Heart left ventricle (tissue), 16 donors: ENCODE results near the gene DHFR2. TPM values are rescaled to one million over a fixed set of nuclear protein-coding genes. Genes with fewer than 3 reads are reported as not detected.
A peak's percentile ranks its signal among the peaks of the same experiment; 100 is the strongest.

Experiments used
- ATAC-seq, 4 donors: fragments of 200-7000 bp; cut with Tn5 transposase; one replicate each; pipeline ENCODE4 v1.9.1; 2020 to 2022; ENCODE audit warnings: moderate library complexity in 4 of 4, mild to moderate bottlenecking in 3 of 4, moderate number of reproducible peaks in 1 of 4
- DNase-seq, 5 donors: peaks; one replicate each; pipeline ENCODE4 v3.0.0-alpha.2; 2020
- H3K27ac ChIP-seq, 12 donors: fragments of 200-600 bp; sonication (generic) in 4 of 12; one replicate each; pipeline versions ENCODE4 v1.5.0 to v1.8.0; 2016 to 2022; ENCODE audit warnings: mild to moderate bottlenecking in 2 of 12
- H3K27me3 ChIP-seq, 9 donors: fragments of 200-600 bp; sonication (generic) in 2 of 9; one replicate each; pipeline versions ENCODE4 v1.5.1 to v1.8.0; 2016 to 2022; ENCODE audit warnings: mild to moderate bottlenecking in 3 of 9
- H3K36me3 ChIP-seq, 9 donors: fragments of 200-600 bp; sonication (generic) in 2 of 9; one replicate each; pipeline versions ENCODE4 v1.5.0 to v1.8.0; 2018 to 2022; ENCODE audit warnings: mild to moderate bottlenecking in 2 of 9
- H3K4me1 ChIP-seq, 12 donors: fragments of 200-600 bp; sonication (generic) in 4 of 12; one replicate each; pipeline versions ENCODE4 v1.5.0 to v1.8.0; 2016 to 2022; ENCODE audit warnings: mild to moderate bottlenecking in 3 of 12
- H3K4me3 ChIP-seq, 12 donors: fragments of 200-600 bp; sonication (generic) in 4 of 12; one replicate each; pipeline versions ENCODE4 v1.5.0 to v1.8.0; 2017 to 2022; ENCODE audit warnings: mild to moderate bottlenecking in 9 of 12, moderate library complexity in 4 of 12
- H3K9me3 ChIP-seq, 12 donors: fragments of 200-600 bp; sonication (generic) in 4 of 12; one replicate each; pipeline versions ENCODE4 v1.5.0 to v1.8.0; 2016 to 2022; ENCODE audit warnings: mild to moderate bottlenecking in 1 of 12
- POLR2A ChIP-seq, 2 donors: fragments of 450-650 bp; IDR thresholded peaks; one replicate each; pipeline ENCODE4 v1.6.1; 2017; ENCODE audit warnings: antibody characterized with exemption in 2 of 2, mild to moderate bottlenecking in 2 of 2, moderate library complexity in 2 of 2
- WGBS, 4 donors: extraction: QIAGEN DNeasy Blood & Tissue Kit in 2 of 4; methylation state at CpG; one replicate each; pipeline versions ENCODE4 v1.1.5 to v1.1.7; 2013 to 2018; 5-methylcytosine and 5-hydroxymethylcytosine counted together
- intact Hi-C, 10 donors: fragments of 100-400 bp; cut with DNase I; formaldehyde crosslinking; loops; one replicate each; pipeline versions ENCODE4 v1.11.1 to v1.14.2; 2022
- polyA plus RNA-seq, 2 donors: library from polyadenylated mRNA; stranded (reverse); fragments of 200-250 nt; gene quantifications; one replicate each; pipeline ENCODE4 v1.2.3, GENCODE V29; 2013
- total RNA-seq, 9 donors: library from RNA; depleted of rRNA in 2 of 9; stranded (reverse); fragments of >200 nt in 2 of 9; fragmentation: NEBNext Ultra II Directional in 3 of 9; extraction: Animal tissue kit (Norgen Biotek cat#: 25700) in 3 of 9; gene quantifications; one replicate each; pipeline versions ENCODE4 v1.1.0 to v1.2.4, GENCODE V29; 2016 to 2023
- TF ChIP-seq, protein P1 (sequence below), 12 donors: fragments of 200-600 bp; sonication (generic) in 4 of 12; IDR thresholded peaks; one replicate each; pipeline versions ENCODE4 v1.5.0 to v1.8.0; 2018 to 2022; ENCODE audit warnings: antibody characterized with exemption in 12 of 12, mild to moderate bottlenecking in 5 of 12
- donor health status: ischemic (EF 13 %, LVEDD 7.1; RV severe dilation, severe dysfunction).
- donor health status: healthy with polysubstance abuse.
- donor health status: DM: no; HTN: yes; CAD: no.
- donor health status: DM: no; HTN: no; CAD: no.
- donor health status: ischemic (EF 25% LVEDD 6.9; RV normal size, moderate dysfunction).
- donor health status: ischemic (EF 25% LVEDD 5.7; RV mildly dilated, moderate dysfunction).
- donor health status: healthy.
- donor health status: DM: yes; HTN: yes; CAD: no.
- donor health status: ischemic (EF 35%, LVEDD 5.7; RV mildly dilated, moderate dysfunction).
- donor health status: nonischemic (EF 11% LVEDD 7.7; RV severe dilation, severe dysfunction).
- donor health status: DM: yes; HTN: yes; CAD: no.
- donor health status: PGD.
- donor health status: ischemic (EF 29% LVEDD 5.4; RV normal size, mild dysfunction).
- donor health status: nonischemic (EF 23%, LVEDD 6.1; RV moderate dilation, normal function).

Gene DHFR2
- total and polyA plus RNA-seq, 11 donors: 1.6 to 5.4 (median 3.6) TPM

DNA sequence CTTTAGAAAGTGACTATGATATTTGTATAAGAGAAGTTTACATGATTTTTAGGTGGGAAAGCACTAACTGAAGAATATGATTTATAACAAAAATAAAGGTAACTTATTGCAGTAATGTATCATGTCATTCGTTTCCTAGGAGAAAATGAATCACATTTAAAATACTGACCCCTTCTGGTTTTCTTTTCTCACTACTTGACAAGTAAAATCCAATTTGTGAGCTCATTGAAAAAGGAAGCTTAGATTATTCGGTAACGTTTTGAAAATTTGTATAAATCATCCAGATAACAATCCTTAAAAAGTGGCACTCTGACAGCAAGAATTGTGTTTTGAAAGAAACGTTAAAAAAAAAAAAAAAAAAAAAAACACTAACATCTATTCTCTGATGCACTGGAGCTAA, 39.1 kb upstream of the DHFR2 start:
- Histone ChIP-seq H3K36me3 (peaks cover 0 to 91% (median 69%) of the 10 kb centered on the region in 9 donors), H3K27me3 (no peaks in the 10 kb centered on the region), H3K4me3 (no peak overlapping the region), H3K27ac (no peak overlapping the region), H3K9me3 (no peaks in the 10 kb centered on the region), H3K4me1 (peaks cover 0 to 16% (median 0%) of the 10 kb centered on the region in 12 donors)
- DNase-seq (no peak), ATAC-seq (no peak)
- intact Hi-C loops: no loop called here
- 70 to 78% (median 72%) methylated on average over 4 of the region's 4 CpGs for WGBS, 4 donors
- TF ChIP-seq POLR2A (IDR thresholded peaks at IDR 0.05): no peak
- TF ChIP-seq, protein P1, sequence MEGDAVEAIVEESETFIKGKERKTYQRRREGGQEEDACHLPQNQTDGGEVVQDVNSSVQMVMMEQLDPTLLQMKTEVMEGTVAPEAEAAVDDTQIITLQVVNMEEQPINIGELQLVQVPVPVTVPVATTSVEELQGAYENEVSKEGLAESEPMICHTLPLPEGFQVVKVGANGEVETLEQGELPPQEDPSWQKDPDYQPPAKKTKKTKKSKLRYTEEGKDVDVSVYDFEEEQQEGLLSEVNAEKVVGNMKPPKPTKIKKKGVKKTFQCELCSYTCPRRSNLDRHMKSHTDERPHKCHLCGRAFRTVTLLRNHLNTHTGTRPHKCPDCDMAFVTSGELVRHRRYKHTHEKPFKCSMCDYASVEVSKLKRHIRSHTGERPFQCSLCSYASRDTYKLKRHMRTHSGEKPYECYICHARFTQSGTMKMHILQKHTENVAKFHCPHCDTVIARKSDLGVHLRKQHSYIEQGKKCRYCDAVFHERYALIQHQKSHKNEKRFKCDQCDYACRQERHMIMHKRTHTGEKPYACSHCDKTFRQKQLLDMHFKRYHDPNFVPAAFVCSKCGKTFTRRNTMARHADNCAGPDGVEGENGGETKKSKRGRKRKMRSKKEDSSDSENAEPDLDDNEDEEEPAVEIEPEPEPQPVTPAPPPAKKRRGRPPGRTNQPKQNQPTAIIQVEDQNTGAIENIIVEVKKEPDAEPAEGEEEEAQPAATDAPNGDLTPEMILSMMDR (IDR thresholded peaks at IDR 0.05): peak in 1 of 12 donors; percentile 12

DNA sequence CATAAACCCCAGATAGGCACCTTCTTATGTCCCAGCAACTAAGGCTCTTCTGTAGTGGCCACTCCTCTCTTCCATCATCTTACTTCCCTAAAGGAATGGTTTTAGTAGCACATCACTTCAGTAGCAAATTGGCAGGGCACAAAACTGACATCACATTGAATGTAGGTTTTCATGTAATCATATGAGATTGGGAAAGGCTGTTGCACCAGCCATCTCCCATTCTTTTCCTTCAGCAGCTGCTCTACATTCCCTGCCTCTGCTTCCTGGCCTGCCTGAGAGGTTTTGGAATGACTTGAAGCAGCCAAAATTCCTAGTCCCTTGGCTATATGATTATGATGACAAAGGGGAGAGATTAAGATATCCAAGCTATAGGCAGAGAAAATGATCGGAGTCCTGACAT, 36.6 kb upstream of the DHFR2 start:
- peaks cover 0 to 96% (median 84%) of the 10 kb centered on the region in 9 donors for H3K36me3 ChIP-seq
- WGBS, 4 donors: 79 to 92% (median 83%) methylated on average over 1 of the region's 1 CpG
- intact Hi-C loops: no loop called here

DNA sequence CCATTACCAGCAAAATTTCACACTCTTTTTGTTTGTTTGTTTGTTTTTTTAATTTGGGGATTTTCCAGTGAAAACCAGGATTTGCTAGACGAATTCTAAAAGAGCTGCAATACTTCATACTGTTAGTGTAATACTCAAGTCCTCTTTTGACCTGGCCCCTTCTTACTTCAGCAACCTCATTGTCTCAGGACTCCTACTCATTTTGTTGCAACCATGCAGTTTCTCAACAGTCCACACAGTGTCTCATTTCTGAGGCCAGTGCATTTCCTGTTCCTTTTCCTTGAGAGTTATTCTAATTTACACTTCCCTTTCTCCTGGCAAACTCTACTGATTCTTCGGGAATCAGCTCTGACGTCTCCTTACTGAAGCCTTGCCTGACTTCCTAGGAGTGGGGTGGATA, 35.7 kb upstream of the DHFR2 start:
- H3K36me3 ChIP-seq: peaks cover 0 to 94% (median 76%) of the 10 kb centered on the region in 9 donors
- 53 to 70% (median 58%) methylated on average over 3 of the region's 3 CpGs for WGBS, 4 donors
- TF ChIP-seq, protein P1 (IDR thresholded peaks at IDR 0.05): no peak
- TF ChIP-seq POLR2A (IDR thresholded peaks at IDR 0.05): no peak

More for the DNA sequence above, 36.6 kb upstream of the DHFR2 start:
- ATAC-seq (no peak), DNase-seq (no peak)
- Histone ChIP-seq H3K27me3 (no peaks in the 10 kb centered on the region), H3K9me3 (no peaks in the 10 kb centered on the region), H3K4me1 (peaks cover 0 to 16% (median 0%) of the 10 kb centered on the region in 12 donors), H3K4me3 (no peak overlapping the region), H3K27ac (no peak overlapping the region)
- no peak for TF ChIP-seq POLR2A (IDR thresholded peaks at IDR 0.05)
- TF ChIP-seq, protein P1 (IDR thresholded peaks at IDR 0.05): no peak

DNA sequence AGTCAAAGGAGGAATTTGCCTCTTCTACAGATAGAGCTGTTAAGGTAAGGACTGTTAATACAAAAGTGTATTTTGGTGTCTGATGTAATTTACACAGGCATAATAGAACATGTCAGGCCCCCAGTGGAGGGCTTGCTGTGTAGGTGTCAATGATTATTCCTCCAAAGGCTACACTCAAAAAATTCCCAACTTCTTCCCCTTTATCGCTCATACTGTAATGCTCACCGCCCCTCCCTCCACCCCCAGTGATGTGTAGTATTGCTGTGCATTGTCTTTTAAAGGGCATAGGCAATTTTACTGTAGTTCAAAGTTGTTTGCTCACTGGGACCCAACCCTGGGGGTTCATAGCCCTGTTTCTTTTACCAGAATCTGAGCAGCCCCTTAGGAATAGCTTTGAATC, 32.4 kb upstream of the DHFR2 start:
- DNase-seq (no peak), ATAC-seq (no peak)
- 96 to 100% (median 97%) methylated on average over 2 of the region's 2 CpGs for WGBS, 4 donors
- no peaks in the 10 kb centered on the region for H3K27me3 ChIP-seq
- no peak overlapping the region for H3K27ac ChIP-seq
- no peaks in the 10 kb centered on the region for H3K9me3 ChIP-seq
- intact Hi-C loops: no loop called here
- H3K36me3 ChIP-seq: peaks cover 0 to 91% (median 60%) of the 10 kb centered on the region in 9 donors
- H3K4me3 ChIP-seq: no peak overlapping the region
- TF ChIP-seq, protein P1 (IDR thresholded peaks at IDR 0.05): no peak
- TF ChIP-seq POLR2A (IDR thresholded peaks at IDR 0.05): no peak
- peaks cover 0 to 22% (median 0%) of the 10 kb centered on the region in 12 donors for H3K4me1 ChIP-seq

More for the DNA sequence above, 35.7 kb upstream of the DHFR2 start:
- ATAC-seq (peak in 1 of 4 donors; percentile 64), DNase-seq (no peak)
- intact Hi-C loops: no loop called here
- H3K4me1 ChIP-seq: peaks cover 0 to 16% (median 0%) of the 10 kb centered on the region in 12 donors
- no peaks in the 10 kb centered on the region for H3K9me3 ChIP-seq
- H3K4me3 ChIP-seq: no peak overlapping the region
- H3K27ac ChIP-seq: peak overlapping the region in 1 of 12 donors; percentile 39
- H3K27me3 ChIP-seq: no peaks in the 10 kb centered on the region
